Stimulated activated CD8-positive, alpha-beta memory T cell treated with anti-CD3 and anti-CD28 coated beads, Interleukin-12 subunit alpha, Interleukin-12 subunit beta, amount 100 ng/mL, for 24 hours (primary cell): Measurements from ENCODE around the gene CACNA1B.
"Not testable (repeated sequence)": the region's sequence is repeated elsewhere in the genome, so short reads cannot be mapped to it uniquely, and the experiment has no call there.

Source experiments
- DNase-seq: peaks from one replicate; pipeline ENCODE4 v3.0.0-alpha.2; 2020; ENCODE audit errors: extremely low read depth

The CACNA1B gene

GRCh38 chr9:138099803-138100598 lies 222.4 kb downstream of the CACNA1B start:
- DNase-seq, result no peak

GRCh38 chr9:138100711-138101350 lies 223.2 kb downstream of the CACNA1B start:
- DNase-seq, result no peak

GRCh38 chr9:138101444-138102234 lies 224.1 kb downstream of the CACNA1B start:
- no peak for DNase-seq

GRCh38 chr9:138102246-138103051 lies 224.9 kb downstream of the CACNA1B start:
- no peak for DNase-seq

- no peak for DNase-seq
Observed at GRCh38 chr9:138103111-138103848, 225.7 kb downstream of the CACNA1B start.

- DNase-seq, result no peak
Observed at GRCh38 chr9:138103849-138104206, 226.2 kb downstream of the CACNA1B start.

GRCh38 chr9:138104251-138105122 lies 226.9 kb downstream of the CACNA1B start:
- no peak for DNase-seq

GRCh38 chr9:138105123-138105415 lies 227.5 kb downstream of the CACNA1B start:
- no peak for DNase-seq

GRCh38 chr9:138105561-138106505 lies 228.3 kb downstream of the CACNA1B start:
- DNase-seq, result no peak

GRCh38 chr9:138107039-138107438 lies 229.5 kb downstream of the CACNA1B start:
- DNase-seq, result not testable (repeated sequence)

GRCh38 chr9:138111607-138112006 lies 234.0 kb downstream of the CACNA1B start:
- no peak for DNase-seq

GRCh38 chr9:138112090-138112748 lies 234.6 kb downstream of the CACNA1B start:
- no peak for DNase-seq

- no peak for DNase-seq
Observed at GRCh38 chr9:138112791-138113600, 235.4 kb downstream of the CACNA1B start.

- DNase-seq, result not testable (repeated sequence)
Observed at GRCh38 chr9:138113701-138114325, 236.2 kb downstream of the CACNA1B start.

- no peak for DNase-seq
Observed at GRCh38 chr9:138114501-138115245, 237.1 kb downstream of the CACNA1B start.

GRCh38 chr9:138115506-138115905 lies 237.9 kb downstream of the CACNA1B start:
- no peak for DNase-seq
